OCI-LY3 (cell line): ENCODE measurements around the gene CCDC6.
"Not testable (repeated sequence)": the region's sequence is repeated elsewhere in the genome, so short reads cannot be mapped to it uniquely, and the experiment has no call there.

Source experiments
- H2AFZ ChIP-seq: fragments of 200-600, 300-600 bp; shearing (Covaris generic); 2 replicates; pipeline ENCODE4 v1.6.0; 2014; ENCODE audit warnings: antibody characterized with exemption, low read depth, low read length
- H3K27ac ChIP-seq: fragments of 200-600, 300-600 bp; sonication (generic); 2 replicates; pipeline ENCODE4 v1.5.1; 2014; ENCODE audit warnings: mild to moderate bottlenecking, low read length, moderate library complexity, mixed read lengths
- H3K27me3 ChIP-seq: fragments of 200-600, 300-600 bp; sonication (generic); 2 replicates; pipeline ENCODE4 v1.6.1; 2014; ENCODE audit warnings: low read depth, low read length, mixed read lengths
- H3K36me3 ChIP-seq: fragments of 200-600, 300-600 bp; sonication (generic); replicated peaks from 2 replicates; pipeline ENCODE3; 2014; ENCODE audit warnings: low read depth, low read length, mixed read lengths
- H3K4me1 ChIP-seq: fragments of 300-600, 200-600 bp; sonication (generic); 2 replicates; pipeline ENCODE4 v1.6.1; 2014; ENCODE audit warnings: low read length, mixed read lengths
- H3K4me2 ChIP-seq: fragments of 200-600, 300-600 bp; sonication (generic); 2 replicates; pipeline ENCODE4 v1.6.1; 2014; ENCODE audit warnings: low read length, mixed read lengths
- H3K4me3 ChIP-seq: fragments of 300-600, 200-600 bp; sonication (generic); 2 replicates; pipeline ENCODE4 v1.5.1; 2014; ENCODE audit warnings: antibody characterized with exemption, mild to moderate bottlenecking, low read length, moderate library complexity
- H3K79me2 ChIP-seq: fragments of 300-600, 200-600 bp; shearing (Covaris generic); 2 replicates; pipeline ENCODE4 v1.6.1; 2014; ENCODE audit warnings: mild to moderate bottlenecking, low read length, mixed read lengths
- H3K9ac ChIP-seq: fragments of 300-600, 200-600 bp; shearing (Covaris generic); 2 replicates; pipeline ENCODE4 v1.6.0; 2014; ENCODE audit warnings: mild to moderate bottlenecking, low read length, moderate library complexity
- H3K9me3 ChIP-seq: fragments of 200-600, 300-600 bp; shearing (Covaris generic); 2 replicates; pipeline ENCODE4 v1.6.1; 2014; ENCODE audit warnings: low read length, mixed read lengths; ENCODE audit not compliant: insufficient read depth
- H4K20me1 ChIP-seq: fragments of 200-600, 300-600 bp; sonication (generic); 2 replicates; pipeline ENCODE4 v1.6.1; 2016; ENCODE audit warnings: low read length, mixed read lengths; ENCODE audit not compliant: insufficient read depth
- EZH2phosphoT487 ChIP-seq: fragments of 200-600 bp; shearing (Covaris generic); IDR thresholded peaks from 2 replicates; pipeline ENCODE4 v1.6.1; 2018; ENCODE audit warnings: antibody characterized with exemption, mixed run types, low read depth
- TF ChIP-seq, protein P1 (sequence below): fragments of 200-600, 300-600 bp; sonication (generic); IDR thresholded peaks from 2 replicates; pipeline ENCODE4 v1.5.1; 2014; ENCODE audit warnings: antibody characterized with exemption, low read length, low read depth

The CCDC6 gene

DNA sequence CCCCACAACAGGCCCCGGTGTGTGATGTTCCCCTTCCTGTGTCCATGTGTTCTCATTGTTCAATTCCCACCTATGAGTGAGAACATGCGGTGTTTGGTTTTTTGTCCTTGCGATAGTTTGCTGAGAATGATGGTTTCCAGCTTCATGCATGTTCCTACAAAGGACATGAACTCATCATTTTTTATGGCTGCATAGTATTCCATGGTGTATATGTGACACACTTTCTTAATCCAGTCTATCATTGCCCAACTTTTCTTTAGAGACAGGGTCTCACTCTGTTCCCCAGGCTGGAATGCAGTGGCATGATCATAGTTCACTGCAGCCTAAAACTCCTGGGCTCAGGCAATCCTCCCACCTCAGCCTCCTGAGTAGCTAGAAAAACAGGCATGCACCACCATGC lies 120.9 kb downstream of the CCDC6 start:
- not testable (repeated sequence) for H3K36me3 ChIP-seq, H3K79me2 ChIP-seq

DNA sequence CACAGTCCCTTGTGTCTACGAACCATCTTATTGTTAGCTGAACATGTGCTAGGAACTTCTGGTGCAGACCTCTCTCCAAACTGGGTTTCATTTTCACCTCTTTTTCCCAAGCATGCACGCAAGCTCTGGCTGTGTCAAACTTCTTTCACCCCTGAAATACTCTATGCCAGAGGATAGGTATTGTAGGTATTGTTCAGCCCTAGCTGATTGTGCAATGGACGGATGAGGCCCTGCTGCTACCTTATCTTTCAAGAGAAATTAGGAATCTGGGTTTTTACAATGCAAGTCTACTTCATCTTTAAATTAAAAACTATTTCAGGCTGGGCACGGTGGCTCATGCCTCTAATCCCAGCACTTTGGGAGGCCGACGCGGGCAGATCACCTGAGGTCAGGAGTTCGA lies 124.8 kb downstream of the CCDC6 start:
- H3K4me3 ChIP-seq, result no peak overlapping the region
- no peak overlapping the region for H2AFZ ChIP-seq
- H3K9me3 ChIP-seq, result no peaks in the 10 kb centered on the region
- no peak for TF ChIP-seq EZH2phosphoT487
- TF ChIP-seq, protein P1, sequence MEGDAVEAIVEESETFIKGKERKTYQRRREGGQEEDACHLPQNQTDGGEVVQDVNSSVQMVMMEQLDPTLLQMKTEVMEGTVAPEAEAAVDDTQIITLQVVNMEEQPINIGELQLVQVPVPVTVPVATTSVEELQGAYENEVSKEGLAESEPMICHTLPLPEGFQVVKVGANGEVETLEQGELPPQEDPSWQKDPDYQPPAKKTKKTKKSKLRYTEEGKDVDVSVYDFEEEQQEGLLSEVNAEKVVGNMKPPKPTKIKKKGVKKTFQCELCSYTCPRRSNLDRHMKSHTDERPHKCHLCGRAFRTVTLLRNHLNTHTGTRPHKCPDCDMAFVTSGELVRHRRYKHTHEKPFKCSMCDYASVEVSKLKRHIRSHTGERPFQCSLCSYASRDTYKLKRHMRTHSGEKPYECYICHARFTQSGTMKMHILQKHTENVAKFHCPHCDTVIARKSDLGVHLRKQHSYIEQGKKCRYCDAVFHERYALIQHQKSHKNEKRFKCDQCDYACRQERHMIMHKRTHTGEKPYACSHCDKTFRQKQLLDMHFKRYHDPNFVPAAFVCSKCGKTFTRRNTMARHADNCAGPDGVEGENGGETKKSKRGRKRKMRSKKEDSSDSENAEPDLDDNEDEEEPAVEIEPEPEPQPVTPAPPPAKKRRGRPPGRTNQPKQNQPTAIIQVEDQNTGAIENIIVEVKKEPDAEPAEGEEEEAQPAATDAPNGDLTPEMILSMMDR, result no peak
- no peaks in the 10 kb centered on the region for H3K36me3 ChIP-seq
- no peaks in the 10 kb centered on the region for H4K20me1 ChIP-seq
- H3K27me3 ChIP-seq, result no peaks in the 10 kb centered on the region
- H3K9ac ChIP-seq, result no peak overlapping the region
- H3K4me1 ChIP-seq, result no peaks in the 10 kb centered on the region
- H3K79me2 ChIP-seq, result no peaks in the 10 kb centered on the region
- no peak overlapping the region for H3K27ac ChIP-seq
- H3K4me2 ChIP-seq, result no peak overlapping the region

More for the DNA sequence above, 120.9 kb downstream of the CCDC6 start:
- not testable (repeated sequence) for H3K9me3 ChIP-seq, H3K27ac ChIP-seq, H2AFZ ChIP-seq, H3K4me2 ChIP-seq, H3K9ac ChIP-seq, H3K4me3 ChIP-seq, H4K20me1 ChIP-seq, H3K4me1 ChIP-seq, H3K27me3 ChIP-seq

DNA sequence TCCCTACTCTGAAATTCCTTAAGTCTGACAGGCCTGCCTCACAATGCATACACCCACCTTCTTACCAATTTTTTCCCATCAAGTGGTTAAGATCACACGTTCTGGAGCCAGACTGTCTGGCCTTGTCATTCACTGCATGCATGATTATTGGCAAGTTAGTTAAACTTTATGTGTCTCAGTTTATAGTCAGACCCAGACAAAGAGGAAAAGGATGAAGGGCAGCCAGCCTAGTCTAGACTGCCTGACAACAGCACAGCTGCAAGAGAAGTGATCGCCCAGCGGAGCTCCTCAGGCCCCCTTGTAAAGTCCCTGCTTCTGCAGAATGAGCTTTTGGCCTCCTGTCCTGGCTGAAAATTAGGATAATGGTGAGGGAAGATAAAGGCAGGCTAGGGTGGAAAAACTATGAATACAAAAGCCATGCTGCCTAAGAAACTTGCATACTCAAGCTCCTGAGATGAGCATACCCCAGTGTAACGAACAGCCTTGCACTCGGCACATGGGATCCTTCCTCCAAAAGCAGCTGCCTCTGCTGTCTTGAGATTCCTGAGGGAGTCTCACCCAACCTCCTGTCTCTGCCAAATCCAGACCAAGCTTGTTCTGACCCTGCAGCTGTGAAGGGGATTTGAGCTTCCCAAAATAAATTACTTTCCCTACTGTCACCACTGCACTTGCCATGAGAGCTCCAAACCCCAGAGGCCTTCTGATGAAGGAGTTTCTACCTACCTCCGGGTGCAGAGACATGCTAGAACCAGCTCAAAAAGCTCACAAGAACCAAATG lies 126.4 kb downstream of the CCDC6 start:
- TF ChIP-seq, protein P1, result no peak
- TF ChIP-seq EZH2phosphoT487, result no peak
- Histone ChIP-seq H3K79me2 (no peaks in the 10 kb centered on the region), H3K27ac (no peak overlapping the region), H3K4me1 (no peaks in the 10 kb centered on the region), H3K4me2 (no peak overlapping the region), H3K4me3 (no peak overlapping the region), H3K27me3 (no peaks in the 10 kb centered on the region), H2AFZ (no peak overlapping the region), H3K9me3 (no peaks in the 10 kb centered on the region), H3K36me3 (no peaks in the 10 kb centered on the region), H4K20me1 (no peaks in the 10 kb centered on the region), H3K9ac (no peak overlapping the region)

DNA sequence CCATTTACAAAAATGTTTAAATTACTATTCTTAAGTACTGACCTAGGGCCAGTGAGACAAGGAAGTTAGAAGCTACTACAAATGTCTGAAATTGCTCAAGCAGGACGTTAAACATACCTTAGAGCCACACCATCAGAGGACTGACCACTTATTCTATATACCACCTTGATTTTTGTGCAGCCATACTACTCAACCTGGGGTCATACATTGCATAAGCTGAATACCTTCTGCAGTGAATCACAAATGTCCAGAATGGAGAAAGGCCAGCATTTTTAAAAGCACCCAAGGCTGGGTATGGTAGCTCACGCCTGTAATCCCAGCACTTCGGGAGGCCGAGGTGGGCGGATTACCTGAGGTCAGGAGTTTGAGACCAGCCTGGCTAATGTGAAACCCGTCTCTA lies 131.9 kb downstream of the CCDC6 start:
- Histone ChIP-seq H3K79me2 (no peaks in the 10 kb centered on the region), H2AFZ (no peak overlapping the region), H3K9me3 (no peaks in the 10 kb centered on the region), H3K27me3 (no peaks in the 10 kb centered on the region), H3K4me3 (no peak overlapping the region), H4K20me1 (no peaks in the 10 kb centered on the region), H3K4me2 (no peak overlapping the region), H3K9ac (no peak overlapping the region), H3K27ac (no peak overlapping the region), H3K4me1 (no peaks in the 10 kb centered on the region), H3K36me3 (no peaks in the 10 kb centered on the region)
- TF ChIP-seq, protein P1, result no peak
- TF ChIP-seq EZH2phosphoT487, result no peak
